Limb (tissue), 2 donors: ENCODE data around the gene WSCD2.

Source experiments
- DNase-seq, 2 donors: peaks; one replicate each; pipeline ENCODE4 v3.0.0-alpha.2; 2016; ENCODE audit errors: extremely low spot score in 2 of 2

The WSCD2 gene

DNA sequence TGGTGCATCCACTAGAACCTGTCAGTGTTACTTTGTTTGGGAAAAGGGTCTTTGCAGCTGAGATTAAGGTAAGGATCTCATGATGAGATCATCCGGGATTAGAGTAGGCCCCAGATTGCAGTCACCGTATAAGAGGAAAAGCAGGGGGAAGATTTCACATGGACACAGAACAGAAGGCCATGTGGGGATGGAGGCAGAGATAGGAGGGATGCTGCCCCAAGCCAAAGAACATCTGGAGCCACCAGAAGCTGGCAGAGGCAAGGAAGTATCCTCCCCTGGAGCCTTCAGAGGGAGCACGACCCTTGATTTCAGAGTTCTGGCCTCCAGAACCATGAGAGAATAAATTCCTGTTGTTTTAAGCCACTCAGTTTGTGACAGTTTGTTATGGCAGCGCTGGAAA lies 170.4 kb downstream of the WSCD2 start:
- DNase-seq = no peak
